A549 treated with CORT108297 at 1 μM for 4 hours (cell line): Measurements from ENCODE around the gene C1QC. TPM values are rescaled to one million over a fixed set of nuclear protein-coding genes. Genes with fewer than 3 reads are reported as not detected.

ENCODE experiments used
- total RNA-seq: library from RNA; stranded (reverse); fragments of 200-300 nt; extraction: Qiagen RNA extraction; gene quantifications from 5 replicates; pipeline ENCODE4 v1.2.3, GENCODE V29; 2022

The C1QC gene
- not detected in 5 replicates for total RNA-seq

GRCh38 chr1:22643381-22643780, at the start of gene C1QC:
TSS of gene C1QC (plus strand) at chr1:22643633. CDS start at chr1:22644024, 391 bp downstream.

GRCh38 chr1:22636353-22636752, 7.1 kb upstream of the C1QC start, which contains the start of gene C1QA:
TSS of gene C1QA (plus strand) at chr1:22636628. CDS start at chr1:22637617, 989 bp downstream.

GRCh38 chr1:22652881-22653316, 9.5 kb downstream of the C1QC start, which contains the start of gene C1QB:
TSS of gene C1QB (plus strand) at chr1:22653236. CDS start at chr1:22659463, 6,227 bp downstream.

Other genes starting within 250 kb of the C1QC start
- 5.0 to 5.7 TPM (median 5.3 TPM) in 5 replicates for gene ZBTB40, start 191.8 kb upstream of the C1QC start, total RNA-seq
- 0.03 to 0.08 TPM (median 0.05 TPM) in 4 of 5 replicates, not detected in the other for gene EPHA8, start 80.1 kb upstream of the C1QC start, total RNA-seq
- not detected in 5 replicates for gene C1QA, start 7.0 kb upstream of the C1QC start, total RNA-seq
- gene C1QB, start 9.6 kb downstream of the C1QC start, total RNA-seq, result not detected in 5 replicates
- 43.0 to 62.2 TPM (median 50.6 TPM) in 5 replicates for gene EPHB2, start 67.2 kb downstream of the C1QC start, total RNA-seq